Measurements from ENCODE around the gene CPA5.
"Not testable (repeated sequence)": the region's sequence is repeated elsewhere in the genome, so short reads cannot be mapped to it uniquely, and the experiment has no call there.

The CPA5 gene, protein sequence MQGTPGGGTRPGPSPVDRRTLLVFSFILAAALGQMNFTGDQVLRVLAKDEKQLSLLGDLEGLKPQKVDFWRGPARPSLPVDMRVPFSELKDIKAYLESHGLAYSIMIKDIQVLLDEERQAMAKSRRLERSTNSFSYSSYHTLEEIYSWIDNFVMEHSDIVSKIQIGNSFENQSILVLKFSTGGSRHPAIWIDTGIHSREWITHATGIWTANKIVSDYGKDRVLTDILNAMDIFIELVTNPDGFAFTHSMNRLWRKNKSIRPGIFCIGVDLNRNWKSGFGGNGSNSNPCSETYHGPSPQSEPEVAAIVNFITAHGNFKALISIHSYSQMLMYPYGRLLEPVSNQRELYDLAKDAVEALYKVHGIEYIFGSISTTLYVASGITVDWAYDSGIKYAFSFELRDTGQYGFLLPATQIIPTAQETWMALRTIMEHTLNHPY

DNA sequence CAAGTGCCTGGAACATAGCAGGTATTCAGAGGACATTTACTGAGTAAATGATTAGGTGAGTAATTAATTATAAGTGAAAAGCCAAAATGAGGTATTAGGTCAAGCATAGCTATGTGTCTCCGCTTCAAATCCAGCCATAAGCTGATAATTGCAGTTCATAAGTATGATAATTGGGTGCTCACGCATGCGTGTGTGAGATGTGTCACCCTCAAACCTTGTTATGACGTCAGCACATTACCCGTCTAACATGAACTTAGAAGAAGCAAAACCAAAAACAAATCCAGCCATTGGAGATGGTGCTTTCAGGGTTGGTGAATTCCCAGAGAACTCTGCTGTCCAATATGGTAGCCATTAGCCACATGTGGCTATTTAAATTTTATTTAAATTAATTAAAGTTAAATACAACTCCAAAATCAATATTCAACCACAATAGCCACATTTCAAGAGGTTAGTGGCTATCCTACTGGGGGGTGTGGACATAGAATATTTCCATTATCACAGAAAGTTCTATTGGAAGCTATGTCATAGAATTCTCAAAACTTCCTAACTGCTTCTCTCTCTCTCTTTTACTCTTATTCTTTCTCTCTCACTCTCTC is at the start of gene CPA5:
Gene CPA5, plus strand, starts transcription at position 546 of the 596 bp plus-strand sequence. CDS start 1,670 bp downstream, outside the sequence.
- DNase-seq (ENCODE audit: low spot score): no peak

DNA sequence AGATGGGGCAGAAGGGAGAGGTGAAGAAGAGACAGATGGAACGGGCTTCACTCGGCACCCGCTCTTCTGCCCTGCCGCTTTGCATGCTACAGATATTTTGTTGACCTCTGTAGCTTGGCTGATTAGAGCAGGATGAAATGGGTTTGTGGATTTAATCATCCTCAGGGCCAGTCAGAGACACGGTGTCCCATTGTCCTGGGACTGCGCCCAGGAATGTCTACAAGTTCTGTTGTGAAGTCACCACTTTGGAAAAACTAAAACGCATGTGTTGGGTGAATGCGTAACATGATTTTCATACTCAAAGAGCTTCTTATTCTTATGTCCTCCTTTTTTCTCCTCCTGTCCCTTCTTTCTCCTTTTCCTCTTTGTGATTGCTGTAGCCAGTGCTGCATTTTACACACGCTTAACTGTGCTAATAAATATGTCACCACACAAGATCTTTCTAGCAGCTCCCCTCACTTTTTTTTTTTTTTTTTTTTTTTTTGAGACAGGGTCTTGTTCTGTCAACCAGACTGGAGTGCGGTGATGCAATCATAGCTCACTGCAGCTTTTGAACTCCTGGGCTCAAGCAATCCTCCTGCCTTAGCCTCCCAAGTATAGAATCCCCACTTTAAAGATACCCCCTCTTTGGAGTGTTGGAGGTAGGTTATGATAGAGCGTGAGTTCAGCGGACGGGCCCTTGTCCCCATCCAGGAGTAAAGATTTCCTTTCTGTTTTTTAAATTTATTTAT is 48.2 kb upstream of the CPA5 start:
- DNase-seq (ENCODE audit: low spot score): no peak

DNA sequence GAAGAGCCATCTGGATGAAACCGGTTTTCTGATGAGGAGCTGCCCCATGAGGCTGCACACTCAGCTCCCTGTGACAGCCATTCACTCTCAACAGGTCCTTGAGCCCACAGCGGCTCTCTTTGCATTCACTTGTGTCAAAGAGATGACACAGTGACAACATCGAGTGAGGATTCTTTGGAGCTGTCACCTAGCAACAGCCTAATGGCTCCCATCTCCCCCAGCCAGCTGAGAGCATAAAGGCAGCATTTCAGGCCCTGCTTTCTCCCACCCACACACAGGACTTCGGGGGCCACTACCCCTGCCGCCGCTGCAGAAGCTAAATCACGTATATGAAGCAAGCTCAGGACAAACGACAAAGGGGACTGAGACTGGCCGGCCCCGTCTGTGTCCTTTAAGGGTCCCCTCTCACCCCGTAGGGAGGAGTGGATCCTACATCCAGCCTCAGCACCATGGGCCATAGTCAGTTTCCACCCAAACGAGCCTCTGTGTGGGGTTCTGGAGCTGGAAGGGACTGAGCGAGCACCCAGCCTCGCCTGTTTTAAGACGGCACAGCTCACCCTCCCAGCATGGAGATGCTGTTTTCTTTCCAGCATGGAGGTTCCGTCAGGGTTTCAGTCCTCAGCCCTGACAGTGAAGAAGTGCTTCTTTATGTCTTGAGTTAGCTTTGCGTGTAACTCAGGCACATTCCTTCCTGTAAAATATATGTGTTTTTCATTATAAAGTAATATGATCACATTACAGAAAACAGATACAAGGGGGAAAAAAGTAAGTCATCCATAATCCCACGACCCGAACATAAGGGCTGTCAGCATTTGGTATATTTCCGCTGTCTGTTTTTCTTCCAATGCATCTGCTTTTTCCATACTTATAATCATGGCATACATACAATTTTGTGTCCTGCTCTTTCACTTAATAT is 46.7 kb upstream of the CPA5 start:
- no peak for DNase-seq (ENCODE audit: low spot score)

DNA sequence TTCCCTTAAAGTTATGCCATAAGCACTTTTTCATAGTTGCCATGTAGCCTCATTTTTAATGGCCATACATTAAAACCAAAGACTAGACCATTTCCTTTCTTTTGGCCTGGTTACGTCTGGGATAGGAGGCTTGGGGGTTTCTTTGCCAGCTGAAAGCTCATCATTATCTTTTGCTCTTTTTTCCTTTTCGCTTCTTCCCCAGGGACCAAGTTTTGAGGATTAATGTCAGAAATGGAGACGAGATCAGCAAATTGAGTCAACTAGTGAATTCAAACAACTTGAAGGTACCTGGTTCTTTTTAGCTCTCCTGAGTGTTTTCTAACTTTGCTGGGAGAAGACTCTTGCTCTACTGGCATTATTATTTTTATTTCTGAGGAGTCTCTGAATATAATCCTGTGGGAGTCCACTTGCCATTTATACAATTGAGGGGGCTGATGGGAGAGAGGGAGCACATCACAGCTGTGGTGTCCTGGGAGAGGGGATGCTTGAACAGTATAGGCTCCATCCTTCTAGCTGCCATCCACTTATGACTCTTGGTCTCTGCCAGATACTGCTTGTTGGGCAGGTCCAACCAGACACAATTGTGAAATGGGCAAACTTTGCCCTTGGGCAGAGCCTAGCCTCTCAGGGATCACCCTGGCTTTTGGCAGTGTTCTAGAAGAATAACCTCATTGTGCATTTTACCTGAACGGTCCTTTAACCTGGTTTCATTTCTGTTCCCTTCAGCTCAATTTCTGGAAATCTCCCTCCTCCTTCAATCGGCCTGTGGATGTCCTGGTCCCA is 45.9 kb upstream of the CPA5 start:
- no peak for DNase-seq (ENCODE audit: low spot score)

DNA sequence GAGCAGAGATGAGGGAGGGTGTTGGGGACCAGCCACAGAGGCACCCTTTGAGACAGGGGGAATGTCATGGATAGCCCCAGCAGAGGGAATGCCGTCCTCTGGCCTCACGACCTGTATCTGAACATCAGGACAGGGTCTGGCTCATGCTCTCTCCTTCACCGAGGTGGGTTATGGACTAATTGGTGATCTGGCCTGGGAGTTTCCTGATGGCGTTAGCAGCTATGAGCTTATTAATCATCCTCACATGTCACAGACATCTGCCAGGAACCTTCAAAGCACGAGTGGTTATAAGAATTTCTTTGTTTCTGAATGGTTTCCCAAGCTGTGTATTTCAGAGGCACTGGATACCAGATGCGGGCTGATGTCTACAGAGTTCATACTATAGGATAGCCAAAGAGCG is 44.8 kb upstream of the CPA5 start:
- DNase-seq (ENCODE audit: low spot score): no peak

DNA sequence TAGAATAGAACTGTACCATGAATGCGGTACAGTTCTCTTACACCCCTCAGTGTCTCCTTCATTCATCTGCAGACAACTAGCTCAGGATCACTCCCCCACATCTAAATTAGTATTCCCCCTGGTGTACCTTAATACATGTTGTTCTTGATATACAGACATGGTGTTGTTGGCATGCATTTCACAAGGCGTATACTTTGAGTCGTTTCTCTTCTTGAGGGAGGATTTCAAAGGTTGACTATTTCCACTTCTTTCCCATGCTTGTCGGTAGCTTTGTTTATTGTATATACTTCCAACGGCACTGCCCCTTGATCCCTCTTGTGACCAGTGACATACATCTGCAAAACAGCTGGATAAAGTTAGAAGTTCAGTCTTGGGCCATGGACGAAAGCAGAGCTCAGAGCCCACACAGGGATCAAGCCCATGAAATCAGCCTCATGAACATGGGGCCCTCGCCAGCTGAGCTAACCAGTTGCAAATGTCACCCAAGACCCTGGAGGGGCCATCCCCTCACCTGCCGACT is 43.1 kb upstream of the CPA5 start:
- DNase-seq (ENCODE audit: low spot score): no peak

DNA sequence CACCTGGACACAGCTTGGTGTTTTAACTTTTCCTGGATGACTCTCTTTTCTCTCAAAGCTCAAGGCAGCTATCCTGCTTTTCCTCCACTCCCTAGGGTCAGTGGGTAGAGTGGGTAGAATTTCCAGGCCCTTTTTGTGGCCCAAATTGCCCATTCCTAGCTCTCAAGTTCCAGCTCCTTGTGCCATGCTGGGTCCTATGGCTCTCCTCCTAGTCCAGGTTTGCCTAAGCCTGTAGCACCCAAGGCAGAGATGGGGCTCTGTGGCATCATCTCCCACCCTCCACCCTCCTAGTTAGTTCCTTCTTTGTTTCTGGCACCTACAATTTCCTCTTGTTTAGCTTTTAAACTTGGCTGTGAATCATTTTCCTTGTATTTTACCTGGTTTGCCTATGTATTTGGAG is 42.0 kb upstream of the CPA5 start:
- DNase-seq (ENCODE audit: low spot score): no peak

DNA sequence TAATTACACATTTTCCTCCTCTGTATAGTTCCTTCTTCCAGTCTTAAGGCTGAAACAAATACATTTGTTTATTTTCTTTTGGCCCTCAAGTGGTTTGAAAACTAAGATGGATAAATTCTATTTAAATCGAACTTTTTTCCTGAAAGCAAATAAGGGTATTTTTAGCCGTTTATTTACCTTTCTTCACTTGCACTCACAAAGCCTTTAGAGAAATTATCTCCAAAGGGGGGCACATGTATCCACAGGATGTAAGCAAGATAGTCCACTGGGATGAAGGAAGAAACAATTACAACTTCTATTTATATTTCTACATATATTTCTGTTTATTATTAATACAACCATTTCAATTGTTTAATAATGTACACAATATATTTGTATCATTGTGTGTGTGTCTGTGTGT is 41.5 kb upstream of the CPA5 start:
- no peak for DNase-seq (ENCODE audit: low spot score)

DNA sequence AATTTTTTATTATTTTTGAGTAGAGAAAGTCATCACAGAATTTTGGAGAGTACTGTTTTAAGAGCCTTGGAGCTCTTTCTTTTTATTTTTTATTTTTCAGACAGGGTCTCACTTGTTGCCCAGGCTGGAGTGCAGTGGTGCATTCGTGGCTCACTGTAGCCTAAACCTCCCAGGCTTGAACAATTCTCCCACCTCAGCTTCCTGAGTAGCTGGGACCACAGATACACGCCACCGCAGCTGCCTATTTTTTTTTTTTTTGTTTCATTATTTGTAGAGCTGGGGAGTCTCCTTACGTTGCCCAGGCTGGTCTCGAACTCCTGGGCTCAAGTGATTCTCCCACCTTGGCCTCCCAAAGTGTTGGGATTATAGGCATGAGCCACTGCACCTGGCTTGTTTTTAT is 41.1 kb upstream of the CPA5 start:
- DNase-seq (ENCODE audit: low spot score): no peak

DNA sequence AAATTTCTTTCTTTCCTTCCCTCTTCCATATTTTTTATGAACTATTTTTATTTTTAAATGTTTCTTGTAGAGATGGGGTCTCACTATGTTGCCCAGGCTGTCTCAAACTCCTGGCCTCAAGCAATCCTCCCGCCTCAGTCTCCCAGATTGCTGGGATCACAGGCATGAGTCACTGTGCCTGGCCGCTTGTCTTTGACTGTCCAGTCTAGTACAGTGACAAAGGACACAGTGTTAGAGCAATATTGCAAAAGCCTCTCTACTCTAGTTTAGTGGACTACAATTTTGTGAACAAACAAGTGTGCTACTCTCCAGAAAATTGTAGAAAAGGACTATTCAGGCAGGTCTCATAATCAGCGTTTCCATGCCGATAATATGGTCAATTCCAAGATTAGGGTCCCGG is 40.6 kb upstream of the CPA5 start:
- no peak for DNase-seq (ENCODE audit: low spot score)

DNA sequence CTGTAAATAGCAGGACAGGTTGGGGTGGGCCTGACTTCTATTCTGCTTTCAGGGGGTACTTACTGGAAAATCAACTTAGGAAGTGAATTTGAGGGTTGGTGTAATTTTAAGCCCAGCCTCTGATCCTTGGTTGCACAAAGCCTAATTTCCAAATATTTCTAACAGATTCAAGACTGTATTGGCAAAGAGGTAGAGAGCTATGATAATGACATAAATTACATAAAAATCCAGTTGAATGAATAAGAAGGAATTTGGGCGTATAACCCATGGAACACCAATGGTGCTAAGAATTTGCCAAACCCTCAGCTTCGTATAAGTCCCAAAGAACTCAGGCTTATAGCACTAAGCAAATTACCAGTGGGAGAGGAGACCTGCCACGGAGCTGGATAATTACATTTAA is 39.7 kb upstream of the CPA5 start:
- no peak for DNase-seq (ENCODE audit: low spot score)

DNA sequence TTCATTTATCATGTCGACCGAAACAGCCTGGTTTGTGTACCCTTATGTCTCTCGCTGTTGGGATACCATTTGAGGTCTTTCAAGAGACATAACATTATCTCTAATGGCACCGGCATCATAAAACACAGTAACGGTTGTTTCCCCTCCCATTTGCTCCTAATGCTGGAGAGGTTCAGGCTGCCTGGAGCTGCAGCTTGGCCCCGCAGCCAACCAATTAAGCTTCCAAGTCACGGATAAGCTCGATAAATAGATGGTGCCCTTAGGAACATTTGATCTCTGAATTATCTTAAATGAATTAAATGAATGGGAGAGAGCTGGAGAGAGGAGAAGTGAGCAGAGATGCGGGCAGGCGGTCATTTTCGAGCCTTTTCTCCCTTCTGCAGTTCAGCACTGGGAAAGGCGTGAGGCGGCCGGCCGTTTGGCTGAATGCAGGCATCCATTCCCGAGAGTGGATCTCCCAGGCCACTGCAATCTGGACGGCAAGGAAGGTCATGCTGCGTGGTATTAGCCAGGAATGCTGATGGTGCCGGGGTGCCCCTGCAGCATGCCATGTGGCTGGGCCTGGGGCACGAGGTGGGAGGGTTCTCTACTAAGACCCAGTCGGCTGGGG is 39.1 kb upstream of the CPA5 start:
- no peak for DNase-seq (ENCODE audit: low spot score)

DNA sequence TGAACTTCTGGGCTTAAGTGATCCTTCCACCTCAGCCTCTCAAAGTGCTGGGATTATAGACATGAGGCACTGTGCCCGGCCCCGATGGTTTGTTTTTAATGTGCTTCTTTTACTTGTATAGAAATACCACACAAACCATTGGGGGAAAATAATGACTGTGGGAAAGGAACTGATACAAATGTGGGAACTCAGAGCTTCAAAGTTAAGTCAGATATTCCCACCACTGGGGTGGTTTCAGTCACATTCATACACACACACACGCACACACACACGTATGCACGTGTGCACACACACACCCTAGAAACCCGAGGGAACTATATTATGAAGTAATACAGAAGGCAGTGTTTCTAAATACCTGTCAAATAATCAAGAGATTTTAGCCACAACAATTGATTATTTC is 34.6 kb upstream of the CPA5 start:
- DNase-seq (ENCODE audit: low spot score): no peak

DNA sequence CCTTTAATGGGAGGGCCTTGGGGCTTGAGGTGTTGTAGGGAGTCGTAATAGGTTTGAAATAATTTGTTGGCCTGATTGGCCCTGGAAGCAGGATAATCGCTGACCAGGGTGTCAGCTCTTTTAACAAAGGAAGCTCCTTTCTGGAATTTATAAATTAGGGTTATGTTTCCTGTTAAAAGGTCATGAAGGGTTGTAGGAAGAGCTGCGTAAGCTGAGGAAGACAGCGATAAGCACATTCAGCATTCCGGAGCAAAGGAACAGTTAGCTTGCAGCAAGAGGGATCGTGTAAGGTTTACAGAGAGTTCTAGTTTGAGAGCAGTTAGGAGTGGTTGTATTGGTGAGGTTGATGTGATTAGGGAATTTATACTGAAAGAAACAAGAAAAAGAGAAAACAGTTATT is 30.3 kb upstream of the CPA5 start:
- no peak for DNase-seq (ENCODE audit: low spot score)

DNA sequence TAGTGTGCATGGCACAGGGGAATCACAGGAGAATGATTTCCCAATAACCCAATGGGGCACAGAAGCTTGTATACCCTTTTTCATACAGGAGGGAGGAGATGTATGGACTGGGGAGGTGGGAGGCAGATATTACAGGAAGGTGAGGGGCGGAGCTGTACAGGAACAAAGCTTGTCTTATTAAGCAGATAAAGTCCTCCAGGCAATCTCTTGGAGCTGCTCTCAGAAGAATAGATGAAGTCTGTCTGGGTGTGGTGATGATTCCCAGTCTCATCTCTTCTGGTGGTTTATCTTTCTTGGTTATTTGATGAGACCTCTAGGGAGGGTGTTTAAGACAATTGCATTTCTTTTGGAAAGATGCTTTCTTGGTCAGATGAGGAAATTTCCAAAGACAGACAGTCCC is 25.1 kb upstream of the CPA5 start:
- DNase-seq (ENCODE audit: low spot score): no peak

DNA sequence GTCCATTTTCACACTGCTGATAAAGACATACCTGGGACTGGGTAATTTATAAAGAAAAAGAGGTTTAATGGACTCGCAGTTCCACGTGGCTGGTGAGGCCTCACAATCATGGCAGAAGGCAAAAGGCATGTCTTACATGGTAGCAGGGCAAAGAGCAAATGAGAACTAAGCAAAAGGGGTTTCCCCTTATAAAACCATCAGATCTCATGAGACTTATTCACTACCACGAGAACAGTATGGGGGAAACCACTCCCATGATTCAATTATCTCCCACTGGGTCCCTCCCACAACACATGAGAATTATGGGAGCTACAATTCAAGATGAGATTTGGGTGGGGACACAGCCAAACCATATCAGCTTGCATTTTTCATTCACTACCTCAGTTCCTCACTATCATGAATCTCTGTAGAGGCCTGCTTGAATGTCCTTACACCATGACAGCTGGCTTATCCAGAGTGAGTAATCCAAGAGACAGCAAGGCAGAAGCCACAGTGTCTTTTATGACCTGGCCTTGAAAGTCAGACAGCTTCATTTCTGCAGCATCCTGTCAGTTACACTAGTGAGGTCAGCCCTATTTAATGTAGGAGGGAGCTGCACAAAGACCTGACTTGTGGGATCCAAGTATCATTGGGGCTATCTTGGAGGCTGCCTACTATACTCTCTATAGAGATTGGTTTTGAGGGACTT is 22.9 kb upstream of the CPA5 start:
- DNase-seq (ENCODE audit: low spot score): not testable (repeated sequence)

DNA sequence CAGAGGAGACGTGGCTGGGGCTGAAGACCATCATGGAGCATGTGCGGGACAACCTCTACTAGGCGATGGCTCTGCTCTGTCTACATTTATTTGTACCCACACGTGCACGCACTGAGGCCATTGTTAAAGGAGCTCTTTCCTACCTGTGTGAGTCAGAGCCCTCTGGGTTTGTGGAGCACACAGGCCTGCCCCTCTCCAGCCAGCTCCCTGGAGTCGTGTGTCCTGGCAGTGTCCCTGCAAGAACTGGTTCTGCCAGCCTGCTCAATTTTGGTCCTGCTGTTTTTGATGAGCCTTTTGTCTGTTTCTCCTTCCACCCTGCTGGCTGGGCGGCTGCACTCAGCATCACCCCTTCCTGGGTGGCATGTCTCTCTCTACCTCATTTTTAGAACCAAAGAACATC is 22.0 kb upstream of the CPA5 start:
- no peak for DNase-seq (ENCODE audit: low spot score)

DNA sequence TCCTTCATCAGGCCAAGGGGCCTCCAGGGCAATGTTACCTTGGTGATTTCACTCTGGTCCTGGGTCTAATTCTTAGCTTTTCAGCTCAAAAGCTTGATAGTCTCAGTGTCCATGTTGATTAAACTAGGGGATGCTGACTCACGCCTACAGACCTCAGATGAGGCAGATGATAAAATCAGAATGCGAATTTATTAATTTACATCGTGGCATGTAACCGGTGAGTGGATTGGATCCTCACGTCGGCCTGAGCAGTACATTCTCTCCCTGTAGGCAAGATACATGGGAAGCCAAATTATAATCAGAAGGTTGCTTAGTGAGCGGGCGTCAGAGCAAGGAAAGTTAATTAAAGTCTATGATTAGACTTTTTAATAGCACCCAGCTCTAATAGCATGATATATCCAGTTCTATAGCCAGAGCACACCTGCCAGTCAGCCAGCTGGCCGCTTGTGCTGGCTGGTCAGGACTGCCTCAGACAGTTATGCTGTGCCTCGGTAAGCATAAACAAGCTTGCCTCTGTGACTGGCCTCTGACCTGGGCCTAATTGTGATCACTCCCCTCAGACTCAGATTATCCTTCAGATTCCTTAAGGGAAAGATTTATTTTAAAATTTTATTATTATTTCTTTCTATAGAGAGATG is 20.2 kb upstream of the CPA5 start:
- no peak for DNase-seq (ENCODE audit: low spot score)

DNA sequence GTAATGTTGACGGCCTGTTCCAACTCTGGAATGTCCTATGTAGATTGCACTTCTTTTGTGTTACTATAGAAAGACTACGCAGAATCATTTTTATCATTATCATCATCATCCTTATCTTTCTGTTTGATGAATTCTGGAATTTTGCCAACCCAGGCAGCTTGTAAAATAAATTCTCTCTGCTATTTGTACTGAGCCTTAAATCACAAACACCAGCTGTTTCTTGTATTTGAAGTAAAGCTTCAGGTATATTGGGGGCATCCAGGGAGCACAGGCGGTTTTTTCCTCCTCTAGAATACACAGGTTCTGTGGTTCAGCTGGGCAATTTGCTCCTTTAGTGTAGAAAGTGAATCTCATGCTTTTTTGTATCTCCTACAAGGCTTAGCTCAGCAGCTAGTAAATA is 14.9 kb upstream of the CPA5 start:
- no peak for DNase-seq (ENCODE audit: low spot score)
